NCI-H460 (cell line): ENCODE measurements around the gene RING1. TPM values are rescaled to one million over a fixed set of nuclear protein-coding genes. Genes with fewer than 3 reads are reported as not detected.
"Not testable (repeated sequence)": the region's sequence is repeated elsewhere in the genome, so short reads cannot be mapped to it uniquely, and the experiment has no call there.

ENCODE experiments used
- DNase-seq: peaks from one replicate; pipeline ENCODE4 v3.0.0-alpha.2; 2016; ENCODE audit warnings: low read depth; ENCODE audit errors: extremely low read depth
- total RNA-seq: library from RNA; depleted of rRNA; stranded (reverse); fragments of >200 nt; shearing (Covaris generic); gene quantifications from 2 replicates; pipeline ENCODE4 v1.2.3, GENCODE V29; 2014

Gene RING1
- total RNA-seq, 1 experiment from 2014 or later, result 8.7 TPM

DNA sequence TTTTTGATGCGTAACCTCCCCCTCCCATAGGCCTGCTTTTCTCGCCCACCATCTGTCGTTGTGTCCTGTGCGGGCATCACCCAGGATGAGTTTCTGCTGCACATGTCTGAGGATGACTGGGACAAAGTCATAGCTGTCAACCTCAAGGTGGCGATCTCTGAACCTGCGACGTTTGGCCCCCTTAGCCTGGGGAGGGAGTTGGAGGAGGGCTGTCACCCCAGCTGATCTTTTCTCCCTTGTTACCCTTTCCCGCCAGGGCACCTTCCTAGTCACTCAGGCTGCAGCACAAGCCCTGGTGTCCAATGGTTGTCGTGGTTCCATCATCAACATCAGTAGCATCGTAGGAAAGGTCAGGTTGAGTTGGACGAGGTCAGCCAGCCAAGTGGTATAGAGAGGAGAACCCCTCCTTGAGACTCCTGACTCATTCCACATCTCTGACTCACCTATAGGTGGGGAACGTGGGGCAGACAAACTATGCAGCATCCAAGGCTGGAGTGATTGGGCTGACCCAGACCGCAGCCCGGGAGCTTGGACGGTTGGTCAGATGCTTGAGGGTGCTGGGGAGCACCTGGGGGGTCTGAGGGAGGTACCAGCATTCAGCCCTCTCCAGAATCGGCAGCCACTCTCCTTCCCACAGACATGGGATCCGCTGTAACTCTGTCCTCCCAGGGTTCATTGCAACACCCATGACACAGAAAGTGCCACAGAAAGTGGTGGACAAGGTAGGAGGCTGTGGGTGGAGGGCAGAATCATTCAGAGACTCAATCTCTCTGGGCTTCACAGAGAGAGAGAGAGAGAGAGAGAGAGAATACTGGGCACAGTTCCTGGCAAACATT is 2.9 kb upstream of the RING1 start:
- no peak for DNase-seq

DNA sequence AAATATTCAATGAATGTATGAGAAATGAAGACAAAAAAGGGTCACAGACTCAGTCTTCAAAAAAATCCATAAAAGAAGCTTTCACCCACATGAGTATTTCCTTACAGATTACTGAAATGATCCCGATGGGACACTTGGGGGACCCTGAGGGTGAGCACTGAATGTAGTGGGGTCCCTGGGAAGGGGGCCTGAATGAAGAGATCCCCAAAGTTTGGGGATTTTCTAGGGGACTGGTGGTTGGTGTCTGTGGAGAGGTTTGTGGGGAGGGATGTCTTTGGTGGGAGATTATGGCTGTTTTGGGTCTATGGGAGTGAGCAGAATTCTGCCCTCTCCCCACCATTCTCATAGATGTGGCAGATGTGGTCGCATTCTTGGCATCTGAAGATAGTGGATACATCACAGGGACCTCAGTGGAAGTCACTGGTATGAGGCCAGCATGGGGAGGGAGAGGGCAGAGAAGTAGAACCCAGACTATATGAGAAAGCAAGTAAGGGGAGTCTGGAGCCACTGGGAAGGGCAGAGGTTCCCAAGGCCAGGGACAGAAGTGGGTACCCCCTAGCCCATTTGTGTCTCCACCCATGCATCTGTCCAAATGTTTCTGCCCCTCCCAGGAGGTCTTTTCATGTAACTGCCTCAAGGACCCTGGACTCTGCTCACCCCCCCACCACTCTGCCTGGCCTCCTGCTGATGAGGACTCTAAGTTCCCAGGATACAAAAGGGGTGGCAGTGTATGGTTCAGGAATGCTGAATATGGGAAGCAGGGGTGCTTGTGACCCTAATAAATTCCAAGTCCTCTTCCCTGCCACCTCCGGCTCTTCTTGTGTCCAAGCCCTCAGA is 2.1 kb upstream of the RING1 start:
- DNase-seq, result no peak

DNA sequence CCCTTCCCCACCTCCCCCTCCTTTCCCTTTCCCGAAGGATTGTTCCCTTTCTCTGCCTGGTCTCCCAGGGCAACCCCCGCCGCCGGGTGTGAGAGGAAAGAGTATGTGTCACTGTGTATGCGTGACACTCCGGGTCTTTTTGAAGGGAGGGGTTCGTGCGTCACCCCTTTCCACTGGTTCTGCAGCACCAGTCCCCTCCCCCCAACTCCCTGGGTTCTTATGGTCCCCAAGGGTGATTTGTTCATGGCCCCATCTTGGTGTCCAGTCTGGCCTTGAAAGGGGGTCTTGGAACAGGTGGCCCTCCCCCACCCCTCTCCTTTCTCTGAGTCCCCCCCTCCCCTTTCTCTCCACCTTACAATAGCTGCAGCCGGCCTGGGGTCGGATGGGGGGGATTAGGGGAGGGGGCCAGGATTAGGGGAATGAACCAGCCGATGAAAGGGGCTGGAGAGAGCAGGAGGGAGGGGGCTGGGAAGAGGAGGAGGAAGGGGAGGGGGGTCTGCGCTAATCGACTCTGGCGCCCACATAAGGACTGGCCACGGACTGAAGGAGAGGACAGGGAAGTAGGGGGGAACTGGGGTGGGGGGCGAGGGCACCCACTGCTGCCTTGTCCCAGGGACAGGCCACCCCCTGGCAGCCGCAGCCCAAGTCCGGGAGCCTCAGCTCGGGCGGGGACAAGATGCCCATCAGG is 1.3 kb upstream of the RING1 start:
- DNase-seq, result no peak

DNA sequence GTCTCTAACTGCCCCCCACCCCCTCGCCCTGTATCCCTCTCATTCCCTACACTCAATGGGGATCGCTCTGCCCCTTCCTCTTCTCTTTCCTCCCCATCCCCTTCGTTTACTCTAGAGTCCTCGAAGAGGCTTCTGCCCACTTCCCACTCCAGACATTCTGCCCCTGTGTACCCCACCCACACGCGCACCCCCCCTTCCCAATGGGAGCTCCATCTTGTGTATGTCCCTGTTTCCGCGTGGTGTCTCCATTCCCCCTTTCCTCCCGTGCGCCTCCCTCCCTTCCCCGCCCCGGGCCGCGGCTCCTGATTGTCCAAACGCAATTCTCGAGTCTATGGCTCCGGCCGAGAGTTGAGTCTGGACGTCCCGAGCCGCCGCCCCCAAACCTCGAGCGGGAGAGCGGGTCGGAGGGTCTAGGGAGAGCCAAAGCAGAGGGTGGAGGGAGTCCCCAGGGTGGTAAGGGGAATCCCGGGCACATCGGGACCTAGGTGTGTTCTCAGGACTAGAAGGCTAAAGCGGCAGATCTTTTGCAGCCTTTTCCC is 679 bp upstream of the RING1 start:
- no peak for DNase-seq

DNA sequence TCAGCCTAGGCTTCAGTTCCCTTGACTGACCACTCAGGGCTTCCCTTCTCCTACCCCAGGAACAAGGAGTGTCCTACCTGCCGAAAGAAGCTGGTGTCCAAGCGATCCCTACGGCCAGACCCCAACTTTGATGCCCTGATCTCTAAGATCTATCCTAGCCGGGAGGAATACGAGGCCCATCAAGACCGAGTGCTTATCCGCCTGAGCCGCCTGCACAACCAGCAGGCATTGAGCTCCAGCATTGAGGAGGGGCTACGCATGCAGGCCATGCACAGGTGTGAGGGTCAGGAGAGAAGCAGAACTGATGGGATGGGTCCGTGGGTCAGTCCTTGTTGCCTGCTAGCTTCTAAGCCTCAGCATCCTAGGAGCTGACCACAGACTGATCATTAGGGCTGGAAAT is 1.6 kb downstream of the RING1 start:
- DNase-seq, result no peak

DNA sequence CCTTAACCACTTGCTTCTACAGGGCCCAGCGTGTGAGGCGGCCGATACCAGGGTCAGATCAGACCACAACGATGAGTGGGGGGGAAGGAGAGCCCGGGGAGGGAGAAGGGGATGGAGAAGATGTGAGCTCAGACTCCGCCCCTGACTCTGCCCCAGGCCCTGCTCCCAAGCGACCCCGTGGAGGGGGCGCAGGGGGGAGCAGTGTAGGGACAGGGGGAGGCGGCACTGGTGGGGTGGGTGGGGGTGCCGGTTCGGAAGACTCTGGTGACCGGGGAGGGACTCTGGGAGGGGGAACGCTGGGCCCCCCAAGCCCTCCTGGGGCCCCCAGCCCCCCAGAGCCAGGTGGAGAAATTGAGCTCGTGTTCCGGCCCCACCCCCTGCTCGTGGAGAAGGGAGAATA is 2.8 kb downstream of the RING1 start:
- no peak for DNase-seq

DNA sequence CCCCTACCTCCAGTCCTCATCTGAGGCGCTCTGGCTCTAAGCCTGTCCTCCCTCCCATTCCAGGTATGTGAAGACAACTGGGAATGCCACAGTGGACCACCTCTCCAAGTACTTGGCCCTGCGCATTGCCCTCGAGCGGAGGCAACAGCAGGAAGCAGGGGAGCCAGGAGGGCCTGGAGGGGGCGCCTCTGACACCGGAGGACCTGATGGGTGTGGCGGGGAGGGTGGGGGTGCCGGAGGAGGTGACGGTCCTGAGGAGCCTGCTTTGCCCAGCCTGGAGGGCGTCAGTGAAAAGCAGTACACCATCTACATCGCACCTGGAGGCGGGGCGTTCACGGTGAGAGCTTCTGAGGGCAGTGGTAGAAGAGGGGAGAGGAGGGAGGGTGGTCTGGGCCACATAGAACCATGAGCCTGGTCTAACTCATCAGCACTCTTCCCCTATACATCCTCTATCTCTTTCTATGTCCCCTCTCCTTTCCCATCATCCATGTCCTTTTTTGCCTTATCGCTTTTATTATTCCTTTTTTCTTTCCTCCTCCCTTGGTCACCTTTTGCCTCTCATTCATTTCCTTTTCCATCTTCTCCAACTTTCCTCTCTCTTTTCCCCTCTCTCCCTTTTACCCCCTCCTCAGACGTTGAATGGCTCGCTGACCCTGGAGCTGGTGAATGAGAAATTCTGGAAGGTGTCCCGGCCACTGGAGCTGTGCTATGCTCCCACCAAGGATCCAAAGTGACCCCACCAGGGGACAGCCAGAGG is 3.5 kb downstream of the RING1 start:
- DNase-seq, result no peak

DNA sequence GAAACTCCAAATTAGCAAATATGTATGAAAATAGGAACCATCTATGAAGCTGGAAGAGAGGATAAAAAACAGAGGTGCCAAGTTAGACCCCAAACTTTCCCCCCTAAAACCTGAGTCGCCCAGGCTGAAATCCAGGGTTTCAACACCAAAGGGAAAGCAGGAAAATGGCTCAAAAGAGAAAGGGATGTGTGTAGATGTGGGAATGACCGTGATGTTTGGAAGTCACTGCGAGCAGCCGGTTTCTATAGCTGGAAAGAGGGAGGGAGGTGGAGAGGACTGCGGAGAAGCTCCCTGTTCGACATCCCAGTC is 4.5 kb downstream of the RING1 start:
- no peak for DNase-seq

DNA sequence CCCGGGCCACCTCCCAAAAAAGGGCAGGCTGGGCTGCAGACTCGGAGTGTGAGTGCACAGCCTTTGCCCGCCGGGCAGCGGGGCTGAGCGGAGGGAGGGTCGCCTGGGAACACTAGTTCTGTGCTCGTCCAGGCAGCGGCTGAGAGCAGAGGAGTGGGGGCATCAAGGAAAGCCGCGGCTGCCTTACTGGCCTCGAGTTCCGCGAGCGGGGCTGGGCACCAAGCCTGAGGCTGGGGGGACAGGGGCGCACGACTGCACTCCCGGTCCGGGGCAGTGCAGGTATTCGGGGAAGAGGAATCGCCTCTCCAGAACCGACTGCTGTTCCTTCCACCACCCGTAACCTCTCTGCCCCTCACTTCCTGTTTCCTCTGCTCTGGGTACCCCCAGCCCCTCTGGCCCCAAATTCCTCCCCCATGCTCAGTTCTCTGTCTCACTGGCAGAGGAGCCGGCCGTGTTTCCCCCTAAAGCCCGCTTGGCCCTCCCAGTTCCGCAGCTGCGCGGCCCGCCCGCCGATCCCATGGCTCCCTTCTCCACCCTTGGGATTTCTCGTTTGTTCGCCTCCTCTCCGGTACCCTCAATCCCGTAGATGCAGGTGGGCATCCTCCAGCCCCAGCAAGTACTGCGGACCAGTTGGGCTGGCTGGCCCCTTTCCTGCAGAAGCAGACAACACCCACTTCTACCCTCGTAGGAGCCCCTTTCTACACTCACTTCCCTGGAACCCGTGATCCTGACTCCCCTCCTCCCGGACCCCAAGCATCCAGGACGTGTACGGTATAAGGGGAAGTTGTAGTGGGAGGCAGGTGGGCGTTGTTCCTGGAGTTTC is 5.1 kb downstream of the RING1 start:
- DNase-seq, result no peak

DNA sequence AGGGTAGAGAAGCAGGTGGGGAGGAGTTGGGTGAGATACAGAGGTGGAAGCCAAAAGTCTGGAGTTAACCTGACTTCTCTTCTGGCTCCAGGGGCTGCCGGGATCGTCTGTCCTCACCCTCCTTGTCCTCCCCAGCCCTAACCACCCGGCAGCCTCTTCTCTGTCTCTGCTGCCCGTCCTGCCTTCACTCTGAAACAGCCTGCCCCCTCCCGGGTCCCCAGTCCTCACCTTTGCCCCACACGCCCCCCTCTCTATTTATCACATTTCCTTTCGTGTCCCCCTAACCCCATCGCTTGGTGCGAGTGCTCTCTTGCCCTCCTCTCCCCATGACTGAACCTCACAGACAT is 5.7 kb downstream of the RING1 start:
- DNase-seq, result no peak

DNA sequence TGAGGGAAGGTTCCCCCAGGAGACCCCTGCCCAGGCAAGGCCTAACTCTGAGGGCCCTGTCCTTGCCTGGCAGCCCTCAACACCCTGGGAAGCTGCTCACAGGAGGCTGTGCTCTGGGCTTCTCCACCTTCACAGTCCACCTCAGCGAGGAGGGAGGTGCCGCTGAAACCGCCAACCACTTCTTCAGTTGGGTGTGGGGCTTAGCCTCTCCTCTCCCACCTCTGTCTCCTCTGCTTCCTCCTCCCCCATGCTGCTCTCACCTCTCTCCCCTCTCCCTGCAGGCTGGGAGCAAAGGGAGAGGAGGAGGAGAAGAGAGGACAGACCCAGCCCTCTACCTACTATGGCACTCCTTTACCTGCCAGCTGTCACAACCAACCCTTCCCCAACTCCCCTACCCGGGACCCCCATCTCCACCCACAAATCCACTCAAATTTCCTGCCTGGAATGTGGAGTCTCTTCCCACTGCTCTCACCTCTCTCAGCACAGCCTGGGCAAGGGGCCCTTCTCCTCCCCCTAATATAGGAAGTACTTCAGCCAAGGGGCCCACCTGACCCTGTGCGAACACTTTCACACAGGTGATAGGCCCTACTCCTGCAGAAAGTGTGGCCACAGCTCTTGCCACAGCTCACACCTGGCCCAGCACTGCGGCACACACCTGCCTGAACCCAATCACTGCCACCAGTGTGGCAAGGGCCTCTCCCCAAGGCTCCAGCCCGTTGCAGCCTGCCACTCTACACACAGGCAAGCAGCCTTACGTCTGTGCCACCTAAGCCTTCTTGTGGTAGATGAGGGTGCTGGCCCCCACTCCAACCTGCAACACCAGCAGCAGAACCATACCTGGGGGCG is 7.2 kb downstream of the RING1 start:
- DNase-seq, result no peak

DNA sequence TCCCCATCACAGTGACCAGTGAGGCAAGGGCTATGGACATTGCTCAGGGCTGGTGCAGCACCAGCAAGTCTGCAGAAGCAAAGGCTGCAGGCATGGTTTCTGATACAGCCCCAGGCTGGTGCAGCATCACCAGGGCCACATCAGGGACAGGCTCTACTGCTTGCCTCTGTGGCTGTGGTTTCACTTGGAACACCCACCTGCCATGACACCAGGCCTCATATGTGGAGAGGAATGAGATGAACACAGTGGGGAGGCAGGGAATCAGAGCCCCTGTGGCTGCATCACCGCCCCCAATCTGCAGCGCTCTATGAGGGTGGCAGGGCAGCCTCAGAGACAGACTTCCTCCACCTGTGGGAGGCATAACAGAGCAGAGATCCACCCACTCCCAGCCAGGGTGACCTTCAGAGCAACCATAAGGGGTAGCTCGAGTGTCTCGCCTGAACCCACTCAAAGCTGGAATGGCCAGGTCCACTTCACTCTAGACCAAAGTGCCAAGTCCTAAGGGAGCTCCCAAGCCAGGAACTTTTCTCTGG is 7.9 kb downstream of the RING1 start:
- no peak for DNase-seq

DNA sequence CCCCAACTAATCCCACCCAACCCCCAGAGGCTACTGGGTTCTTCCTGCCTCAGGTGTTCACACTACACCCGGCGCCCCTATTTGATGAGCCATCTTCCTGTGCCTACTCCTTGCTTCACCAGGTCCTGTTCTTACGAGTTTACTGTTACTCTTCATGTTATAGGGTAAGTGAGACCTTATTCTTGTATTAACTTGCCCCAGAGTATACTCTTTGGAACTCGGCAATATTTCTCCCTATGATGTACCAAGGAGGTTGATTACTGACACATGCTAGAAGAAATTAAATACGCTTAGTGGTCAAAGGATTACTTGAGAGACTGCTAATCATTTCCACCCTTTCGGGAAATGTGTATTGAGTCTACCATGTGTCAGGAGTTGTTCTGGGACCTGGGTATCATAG is 8.9 kb downstream of the RING1 start:
- no peak for DNase-seq

DNA sequence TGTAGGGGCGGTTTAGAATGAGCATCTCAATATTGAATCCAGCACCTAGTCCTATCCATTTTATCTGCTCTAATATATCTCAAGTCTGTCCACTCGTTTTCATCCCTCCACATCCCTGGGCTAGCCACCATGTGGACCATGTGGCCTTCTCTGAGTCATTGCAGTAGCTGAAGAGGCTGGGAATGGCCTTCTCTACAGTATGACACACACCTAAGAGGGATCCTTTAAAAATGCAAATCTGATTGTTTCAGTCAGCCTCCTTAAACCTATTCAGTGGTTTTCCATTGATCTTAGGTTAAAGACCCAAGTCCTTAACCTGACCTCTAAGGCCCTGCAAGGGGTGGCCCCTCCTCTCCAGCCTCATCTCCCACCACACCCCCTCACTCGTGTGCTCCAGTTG is 9.4 kb downstream of the RING1 start:
- no peak for DNase-seq

DNA sequence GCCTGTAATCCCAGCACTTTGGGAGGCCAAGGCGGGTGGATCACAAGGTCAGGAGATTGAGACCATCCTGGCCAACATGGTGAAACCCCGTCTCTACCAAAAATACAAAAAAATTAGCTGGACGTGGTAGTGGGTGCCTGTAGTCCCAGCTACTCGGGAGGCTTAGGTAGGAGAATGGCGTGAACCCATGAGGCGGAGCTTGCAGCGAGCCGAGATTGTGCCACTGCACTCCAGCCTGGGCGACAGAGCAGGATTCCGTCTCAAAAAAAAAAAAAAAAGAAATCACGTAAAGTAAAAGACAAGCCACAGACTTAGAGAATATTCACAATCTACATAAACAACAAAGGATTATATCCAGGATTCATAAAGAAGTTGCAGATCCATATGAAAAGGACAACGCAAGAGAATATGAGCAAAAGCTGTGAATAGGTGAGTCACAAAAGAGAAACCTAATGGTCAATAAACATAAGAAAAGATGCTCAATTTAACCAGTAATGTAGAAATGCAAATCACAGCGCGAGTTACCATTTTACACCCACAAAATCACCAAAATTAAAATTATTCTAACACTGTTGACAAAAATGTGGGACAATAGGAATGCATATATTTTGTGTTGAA is 18.3 kb downstream of the RING1 start:
- DNase-seq, result not testable (repeated sequence)

DNA sequence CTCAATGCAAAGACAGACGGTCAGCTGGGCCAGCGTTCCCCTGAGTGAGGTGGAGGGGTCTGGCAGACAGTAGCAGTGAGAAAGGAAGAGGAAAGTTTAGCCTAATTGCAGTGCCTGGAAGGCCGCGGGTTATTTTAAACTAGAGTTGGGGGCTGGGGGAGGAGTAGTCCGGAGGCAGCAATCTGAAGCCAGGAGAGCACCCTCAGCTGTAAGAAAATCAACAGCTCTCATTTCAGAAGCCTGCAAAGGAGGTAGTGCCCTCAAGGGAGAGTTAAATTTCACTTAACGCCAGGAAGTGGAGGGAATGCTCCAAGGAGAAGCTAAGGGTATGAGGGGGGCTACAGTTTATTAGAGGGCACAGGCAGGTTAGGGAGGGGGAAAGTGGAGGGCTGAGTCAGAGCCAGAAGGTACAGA is 26.9 kb downstream of the RING1 start:
- no peak for DNase-seq

DNA sequence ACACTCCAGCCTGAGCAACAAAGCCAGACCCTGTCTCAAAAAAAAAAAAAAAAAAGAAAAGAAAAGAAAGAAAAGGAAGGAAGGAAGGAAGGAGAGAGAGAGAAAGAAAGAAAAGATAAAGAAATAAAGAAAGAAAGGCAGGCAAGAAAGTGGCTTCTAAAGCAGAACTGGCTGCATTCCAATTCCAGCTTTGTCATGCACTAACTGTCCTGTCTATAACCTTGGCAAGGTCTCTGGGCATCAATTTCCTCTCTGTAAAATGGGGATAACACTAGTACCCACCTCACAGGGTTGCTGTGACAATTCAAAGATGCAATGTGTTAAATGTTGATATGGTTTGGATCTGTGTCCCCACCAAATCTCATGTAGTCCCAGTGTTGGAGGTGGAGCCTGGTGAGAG is 28.0 kb downstream of the RING1 start:
- DNase-seq, result no peak

DNA sequence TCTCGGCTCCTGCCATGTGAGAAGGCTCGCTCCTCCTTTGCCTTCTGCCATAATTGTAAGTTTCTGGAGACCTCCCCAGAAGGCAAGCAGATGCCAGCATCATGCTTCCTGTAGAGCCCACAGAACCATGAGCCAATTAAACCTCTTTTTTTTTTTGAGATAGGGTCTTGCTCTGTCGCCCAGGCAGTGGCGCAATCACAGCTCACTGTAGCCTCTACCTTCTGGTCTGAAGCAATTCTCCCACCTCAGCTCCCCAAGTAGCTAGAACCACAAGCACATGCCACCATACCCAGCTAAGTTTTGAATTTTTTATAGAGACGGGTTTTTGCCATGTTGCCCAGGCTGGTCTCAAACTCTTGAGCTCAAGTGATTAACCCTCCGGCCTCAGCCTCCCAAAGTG is 28.6 kb downstream of the RING1 start:
- DNase-seq, result no peak
